Eye (tissue), 1 donor: ENCODE measurements around the gene ITGAL.
"Not testable (repeated sequence)": the region's sequence is repeated elsewhere in the genome, so short reads cannot be mapped to it uniquely, and the experiment has no call there.

Source experiments
- DNase-seq: peaks from one replicate; pipeline ENCODE4 v3.0.0-alpha.2; 2015

The ITGAL gene

GRCh38 chr16:30499284-30499683, 26.7 kb downstream of the ITGAL start:
- DNase-seq: peak; percentile 56

GRCh38 chr16:30503403-30504296, 31.1 kb downstream of the ITGAL start:
- no peak for DNase-seq

DNA sequence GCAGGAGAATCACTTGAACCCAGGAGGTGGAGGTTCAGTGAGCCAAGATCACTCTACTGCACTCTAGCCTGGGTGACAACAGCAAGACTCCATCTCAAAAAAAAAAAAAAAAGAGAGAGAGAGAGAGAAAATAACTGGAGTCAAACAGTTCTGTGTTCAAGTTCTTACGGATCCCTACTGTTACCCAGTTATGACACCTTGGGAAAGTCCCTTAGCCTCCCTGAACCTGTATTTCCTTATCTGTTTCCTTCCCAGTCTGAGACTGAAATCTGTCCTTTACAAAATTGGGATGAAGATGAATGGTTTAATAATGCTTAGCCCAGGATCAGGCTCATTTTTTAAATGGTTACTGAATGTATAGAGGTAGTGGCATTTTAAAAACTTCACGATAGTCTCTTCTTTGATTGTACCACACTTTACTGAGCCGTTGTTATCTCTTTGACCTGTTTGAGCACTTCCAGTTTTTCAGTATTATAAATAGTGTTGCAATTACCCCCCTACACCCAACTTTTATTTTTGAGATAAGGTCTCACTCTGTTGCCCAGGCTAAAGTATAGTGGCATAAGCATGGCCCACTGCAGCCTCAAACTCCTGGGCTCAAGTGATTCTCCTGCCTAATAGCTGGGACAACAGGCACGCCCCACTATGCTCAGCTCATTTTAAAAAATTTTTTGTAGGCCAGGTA, 36.7 kb downstream of the ITGAL start:
- DNase-seq: no peak

GRCh38 chr16:30510376-30510938, 37.9 kb downstream of the ITGAL start:
- DNase-seq: no peak

GRCh38 chr16:30511509-30511908, 39.0 kb downstream of the ITGAL start:
- DNase-seq: no peak

- DNase-seq: no peak
Observed at GRCh38 chr16:30515275-30515674, 42.7 kb downstream of the ITGAL start.

DNA sequence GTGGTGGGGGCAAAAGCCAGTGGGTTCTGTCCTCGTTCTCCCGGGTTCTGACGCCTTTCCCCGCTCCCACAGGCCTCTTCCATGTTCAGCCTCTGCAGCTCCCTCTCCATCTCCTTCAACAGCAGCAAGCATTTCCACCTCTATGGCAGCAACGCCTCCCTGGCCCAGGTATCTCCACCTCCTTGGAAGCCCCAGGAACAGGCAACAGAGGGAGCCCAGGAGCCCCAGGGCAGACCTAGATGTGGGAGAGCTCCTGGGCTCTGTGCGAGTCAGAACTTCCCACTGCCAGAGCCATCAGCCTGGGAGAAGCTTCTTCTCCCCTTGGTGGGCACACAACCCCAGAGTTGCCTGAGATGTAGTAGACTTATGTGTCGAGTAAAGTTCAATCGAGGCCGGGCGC, 46.0 kb downstream of the ITGAL start:
- no peak for DNase-seq

- no peak for DNase-seq
Observed at GRCh38 chr16:30519120-30520049, 46.8 kb downstream of the ITGAL start.

DNA sequence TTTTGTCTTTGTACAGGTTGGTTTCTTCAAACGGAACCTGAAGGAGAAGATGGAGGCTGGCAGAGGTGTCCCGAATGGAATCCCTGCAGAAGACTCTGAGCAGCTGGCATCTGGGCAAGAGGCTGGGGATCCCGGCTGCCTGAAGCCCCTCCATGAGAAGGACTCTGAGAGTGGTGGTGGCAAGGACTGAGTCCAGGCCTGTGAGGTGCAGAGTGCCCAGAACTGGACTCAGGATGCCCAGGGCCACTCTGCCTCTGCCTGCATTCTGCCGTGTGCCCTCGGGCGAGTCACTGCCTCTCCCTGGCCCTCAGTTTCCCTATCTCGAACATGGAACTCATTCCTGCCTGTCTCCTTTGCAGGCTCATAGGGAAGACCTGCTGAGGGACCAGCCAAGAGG, 48.9 kb downstream of the ITGAL start:
- no peak for DNase-seq

- DNase-seq: no peak
Observed at GRCh38 chr16:30521873-30522641, 49.5 kb downstream of the ITGAL start.

- DNase-seq: not testable (repeated sequence)
Observed at GRCh38 chr16:30522702-30523463, 50.3 kb downstream of the ITGAL start.

DNA sequence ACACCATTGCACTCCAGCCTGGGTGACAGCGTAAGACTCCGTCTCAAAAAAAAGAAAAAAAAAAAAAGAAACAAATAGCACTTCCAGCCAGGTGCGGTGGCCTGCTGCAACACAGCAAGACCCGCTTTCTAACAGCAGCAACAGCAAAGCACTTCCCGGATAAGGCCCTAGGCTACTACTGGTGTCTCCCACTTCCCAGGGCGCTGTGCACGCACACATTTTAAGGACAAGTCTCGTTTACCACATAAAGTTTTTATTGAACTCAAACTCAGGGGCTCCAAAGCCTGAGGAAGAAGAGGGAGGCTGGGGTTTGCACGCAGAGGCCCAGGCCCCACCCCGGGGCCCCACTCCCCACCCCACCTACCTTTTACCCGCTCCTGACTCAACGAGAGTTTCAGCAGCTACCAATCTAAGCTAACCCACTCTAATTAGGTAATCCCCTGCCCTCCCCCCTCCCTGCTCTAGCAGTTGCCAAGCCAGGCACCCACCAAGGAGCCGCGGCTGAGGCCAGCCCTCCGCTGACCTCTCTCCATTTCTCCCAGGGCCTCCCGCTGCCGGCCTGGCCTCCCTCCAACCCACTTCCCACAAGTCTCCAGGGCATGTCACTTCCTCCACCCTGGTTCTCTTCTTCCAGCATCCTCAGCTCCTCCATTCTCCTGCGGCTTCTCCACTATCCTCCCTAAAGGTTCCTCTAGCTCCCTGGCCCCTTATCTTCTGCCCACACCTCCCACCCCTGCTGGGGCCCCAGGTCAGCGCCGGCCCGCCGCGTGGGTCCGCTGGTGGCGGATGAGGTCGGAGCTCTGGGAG, 51.4 kb downstream of the ITGAL start:
- DNase-seq: peak; percentile 11

DNA sequence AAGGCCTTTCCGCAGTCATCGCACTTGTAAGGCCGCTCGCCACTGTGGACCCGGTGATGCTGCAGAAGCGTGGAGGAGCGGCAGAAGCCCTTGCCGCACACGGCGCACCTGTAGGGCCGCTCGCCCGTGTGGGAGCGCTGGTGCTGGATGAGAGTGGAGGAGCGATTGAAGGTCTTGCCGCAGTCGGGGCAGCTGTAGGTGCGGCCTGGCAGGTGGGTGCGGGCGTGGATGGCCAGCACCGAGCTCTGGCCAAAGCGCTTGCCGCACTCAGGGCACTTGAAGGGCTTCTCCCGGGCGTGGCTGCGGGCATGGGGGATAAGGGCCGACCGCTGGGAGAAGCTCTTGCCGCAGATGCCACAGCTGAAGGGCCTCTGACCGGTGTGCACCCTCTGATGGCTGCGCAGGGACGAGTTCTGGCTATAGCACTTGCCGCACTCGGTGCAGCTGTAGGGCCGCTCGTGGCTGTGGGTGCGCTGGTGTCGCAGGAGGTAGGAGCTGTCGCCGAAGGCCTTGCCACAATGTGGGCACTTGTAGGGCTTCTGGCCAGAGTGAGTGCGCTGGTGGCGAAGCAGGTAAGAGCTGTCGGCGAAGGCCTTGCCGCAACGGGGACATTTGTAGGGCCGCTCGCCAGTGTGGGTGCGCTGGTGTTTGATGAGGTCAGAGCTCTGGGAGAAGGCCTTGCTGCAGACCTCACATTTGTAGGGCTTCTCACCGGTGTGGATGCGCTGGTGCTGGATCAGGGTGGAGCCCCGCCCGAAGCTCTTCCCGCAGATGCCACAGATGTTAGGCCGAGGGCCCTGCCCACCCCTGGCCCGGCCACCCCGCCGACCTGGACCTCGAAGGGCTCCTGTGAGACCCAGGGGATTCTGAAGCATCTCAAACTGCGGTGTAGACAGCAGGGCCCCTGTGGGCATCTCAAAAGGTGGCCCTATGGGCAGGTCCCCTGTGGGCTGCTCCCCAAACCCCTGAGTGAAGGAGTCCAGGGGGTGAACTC, 52.3 kb downstream of the ITGAL start:
- no peak for DNase-seq

DNA sequence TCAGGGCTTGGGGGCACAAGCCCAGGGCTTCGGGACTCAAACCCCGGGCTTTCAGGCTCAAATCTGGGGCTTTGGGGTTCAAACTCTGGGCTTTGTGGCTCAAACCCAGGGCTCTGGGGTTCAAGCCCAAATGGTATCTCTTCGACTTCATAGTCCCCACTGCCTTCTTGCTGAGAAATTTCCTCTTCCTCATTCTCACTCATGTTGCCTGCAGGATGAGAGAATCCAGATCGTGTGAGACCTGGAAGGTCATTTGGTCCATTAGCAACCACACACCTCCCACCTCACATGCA, 53.2 kb downstream of the ITGAL start:
- DNase-seq: no peak

DNA sequence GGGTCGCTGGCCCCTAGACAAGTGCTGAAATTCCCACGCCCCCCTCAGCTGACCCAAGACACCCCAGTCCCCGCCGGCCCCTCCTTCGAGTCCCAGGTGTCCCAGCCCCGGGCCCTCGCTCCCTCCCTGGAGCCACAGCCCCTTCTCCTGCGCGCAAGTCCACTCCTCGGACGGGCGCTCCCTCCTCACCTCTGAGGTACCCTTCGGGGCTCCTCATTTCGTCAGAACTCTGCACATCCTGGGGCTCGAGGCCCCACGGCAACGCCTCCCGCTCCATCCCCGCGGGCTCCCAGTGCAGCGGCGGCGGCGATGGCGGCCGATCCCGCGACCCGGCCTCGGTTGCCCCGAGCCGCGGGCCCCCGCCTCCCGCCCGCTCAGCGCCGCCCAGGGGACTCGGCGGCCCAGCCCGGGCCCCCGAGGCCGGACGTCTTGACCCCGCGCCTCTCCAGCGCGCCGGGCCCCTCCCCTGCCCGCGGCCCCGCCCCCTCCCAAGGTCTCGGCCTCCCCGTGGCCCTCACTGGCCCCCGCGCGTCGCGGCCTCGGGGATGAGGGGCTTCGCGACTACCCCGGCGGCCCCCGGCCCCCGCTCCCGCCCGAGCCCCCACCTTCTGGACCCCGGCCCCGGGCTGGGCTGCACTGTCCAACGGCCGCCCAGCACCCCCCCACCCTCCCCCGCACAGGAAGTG, 53.7 kb downstream of the ITGAL start, which contains the start of gene ZNF768:
ZNF768 (minus strand) TSS at position 430 of the 686 bp plus-strand sequence; CDS start at position 277, 153 bp downstream.
- peak; percentile 64 for DNase-seq

- DNase-seq: peak; percentile 99
Observed at GRCh38 chr16:30526823-30527634, 54.5 kb downstream of the ITGAL start.

- no peak for DNase-seq
Observed at GRCh38 chr16:30527635-30528178, 55.2 kb downstream of the ITGAL start.
